ENCODE measurements around the gene PNMA8B. TPM values are rescaled to one million over a fixed set of nuclear protein-coding genes. Genes with fewer than 3 reads are reported as not detected.

Gene PNMA8B
- total RNA-seq = 0.96 and 1.6 TPM in 2 replicates

GRCh38 chr19:46495786-46496099 lies at the start of gene PNMA8B:
Gene PNMA8B, minus strand, starts transcription at chr19:46495867. Its CDS starts 402 bp downstream, at chr19:46495465.

GRCh38 chr19:46471116-46471733 lies 24.4 kb downstream of the PNMA8B start, which contains the start of gene PNMA8A:
Gene PNMA8A, minus strand, starts transcription at chr19:46471563. Its CDS starts 528 bp downstream, at chr19:46471035.

Other genes starting within 250 kb of the PNMA8B start
- gene HIF3A, start 198.8 kb downstream of the PNMA8B start, total RNA-seq = 0.13 and 2.8 TPM in 2 replicates
- gene PPP5C, start 148.8 kb downstream of the PNMA8B start, total RNA-seq = 37.9 and 43.2 TPM in 2 replicates
- 20.0 and 21.8 TPM in 2 replicates for gene CCDC8, start 82.3 kb downstream of the PNMA8B start, total RNA-seq
- 0.39 and 0.50 TPM in 2 replicates for gene PNMA8C, start 66.9 kb downstream of the PNMA8B start, total RNA-seq
- 3.2 and 6.1 TPM in 2 replicates for gene PNMA8A, start 24.3 kb downstream of the PNMA8B start, total RNA-seq
- 185 and 240 TPM in 2 replicates for gene CALM3, start 105.5 kb upstream of the PNMA8B start, total RNA-seq
- gene PTGIR, start 129.2 kb upstream of the PNMA8B start, total RNA-seq = 20.0 and 34.8 TPM in 2 replicates
- gene GNG8, start 140.3 kb upstream of the PNMA8B start, total RNA-seq = not detected in 2 replicates
- 6.6 and 6.8 TPM in 2 replicates for gene DACT3, start 165.3 kb upstream of the PNMA8B start, total RNA-seq
- 17.4 and 28.1 TPM in 2 replicates for gene PRKD2, start 221.2 kb upstream of the PNMA8B start, total RNA-seq

Data from smooth muscle cell of the pulmonary artery (primary cell).